Activated CD8-positive, alpha-beta memory T cell treated with anti-CD3 and anti-CD28 coated beads for 24 hours (primary cell): ENCODE results near the gene SAMD15.
"Not testable (repeated sequence)": the region's sequence is repeated elsewhere in the genome, so short reads cannot be mapped to it uniquely, and the experiment has no call there.

Source experiments
- DNase-seq: peaks from one replicate; pipeline ENCODE4 v3.0.0-alpha.2; 2020

Gene SAMD15

GRCh38 chr14:77376771-77377501 is at the start of gene SAMD15, which contains the start of gene TMED8:
TSS of gene SAMD15 (plus strand) at chr14:77377379. CDS start at chr14:77377419, 40 bp downstream.
TSS of gene TMED8 (minus strand) at chr14:77377094. CDS start at chr14:77377053, 41 bp downstream.
- peak; percentile 93 for DNase-seq

GRCh38 chr14:77329872-77330271 is 47.3 kb upstream of the SAMD15 start:
- DNase-seq: no peak

- DNase-seq: no peak
These were observed 41.6 kb upstream of the SAMD15 start for GRCh38 chr14:77335576-77335975.

- DNase-seq: not testable (repeated sequence)
These were observed 39.9 kb upstream of the SAMD15 start for GRCh38 chr14:77337255-77337654.

- no peak for DNase-seq
These were observed 39.3 kb upstream of the SAMD15 start for GRCh38 chr14:77337880-77338279.

- no peak for DNase-seq
These were observed 38.9 kb upstream of the SAMD15 start for GRCh38 chr14:77338302-77338701.

- no peak for DNase-seq
These were observed 37.8 kb upstream of the SAMD15 start for GRCh38 chr14:77339407-77339806.

- no peak for DNase-seq
These were observed 36.8 kb upstream of the SAMD15 start for GRCh38 chr14:77340389-77340788.

- DNase-seq: no peak
These were observed 34.3 kb upstream of the SAMD15 start for GRCh38 chr14:77342726-77343397.

GRCh38 chr14:77343662-77344061 is 33.5 kb upstream of the SAMD15 start:
- no peak for DNase-seq

- no peak for DNase-seq
These were observed 32.7 kb upstream of the SAMD15 start for GRCh38 chr14:77344377-77344996.

GRCh38 chr14:77346495-77346894 is 30.7 kb upstream of the SAMD15 start:
- DNase-seq: no peak

GRCh38 chr14:77347751-77348150 is 29.4 kb upstream of the SAMD15 start:
- no peak for DNase-seq

- DNase-seq: no peak
These were observed 23.6 kb upstream of the SAMD15 start for GRCh38 chr14:77353469-77354141.

GRCh38 chr14:77355811-77356210 is 21.4 kb upstream of the SAMD15 start:
- no peak for DNase-seq

GRCh38 chr14:77356899-77357298 is 20.3 kb upstream of the SAMD15 start:
- no peak for DNase-seq

GRCh38 chr14:77359626-77360025 is 17.6 kb upstream of the SAMD15 start:
- DNase-seq: no peak

- no peak for DNase-seq
These were observed 13.0 kb upstream of the SAMD15 start for GRCh38 chr14:77364146-77364545.

- DNase-seq: no peak
These were observed 7.9 kb upstream of the SAMD15 start for GRCh38 chr14:77369285-77369684.

- no peak for DNase-seq
These were observed 4.8 kb upstream of the SAMD15 start for GRCh38 chr14:77372304-77372841.

- no peak for DNase-seq
These were observed 1.8 kb upstream of the SAMD15 start for GRCh38 chr14:77375164-77375950.
